GM18508 (cell line): ENCODE data around the gene CYP2U1.

ENCODE experiments used
- ATAC-seq: cut with Tn5 transposase; IDR thresholded peaks from one replicate; pipeline ENCODE4 v1.9.1; 2021; ENCODE audit warnings: moderate number of reproducible peaks; ENCODE audit not compliant: insufficient read depth, unreplicated experiment

CYP2U1 gene

GRCh38 chr4:107977966-107978705, 46.8 kb downstream of the CYP2U1 start:
- no peak for ATAC-seq

GRCh38 chr4:107978716-107979451, 47.5 kb downstream of the CYP2U1 start:
- ATAC-seq, result no peak

DNA sequence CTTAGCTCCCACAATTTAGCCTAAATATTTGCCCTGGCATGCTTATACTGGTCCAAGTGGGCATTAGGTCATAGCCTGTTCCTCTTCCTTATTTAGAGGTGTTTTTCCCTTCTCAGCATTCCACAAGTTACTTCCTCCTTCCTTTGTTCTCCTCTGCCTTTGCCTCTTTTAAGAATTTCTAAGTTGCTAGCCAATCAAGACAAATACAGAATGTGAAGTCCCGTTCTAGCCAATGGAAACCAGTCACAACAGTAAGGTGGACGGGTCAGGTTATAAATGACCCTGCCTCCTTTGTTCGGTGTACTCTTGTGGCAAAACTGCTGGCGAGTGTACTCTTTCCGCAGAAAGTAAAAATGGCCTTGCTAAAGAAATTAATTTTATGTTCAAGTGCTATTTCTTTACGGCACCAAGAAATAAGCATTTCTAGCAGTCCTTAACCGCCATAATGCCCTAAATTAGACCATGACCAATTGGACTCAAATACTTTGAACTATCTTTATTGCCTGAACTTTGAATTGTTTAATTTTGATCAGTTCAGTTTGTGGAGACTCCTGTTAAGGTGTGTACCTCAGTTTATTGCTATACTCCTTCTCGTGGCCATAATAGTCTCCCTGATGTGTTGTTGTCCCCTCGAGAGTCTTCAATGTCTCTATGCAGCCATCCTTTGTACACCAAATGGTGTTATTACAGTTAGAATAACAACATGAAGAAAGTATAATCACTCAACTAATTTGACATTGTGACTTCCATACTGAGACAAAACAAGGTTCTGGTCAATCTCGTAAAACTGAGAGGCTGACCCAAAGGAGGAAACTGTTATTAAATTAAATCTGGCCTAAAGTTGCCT, 56.8 kb downstream of the CYP2U1 start:
- no peak for ATAC-seq

DNA sequence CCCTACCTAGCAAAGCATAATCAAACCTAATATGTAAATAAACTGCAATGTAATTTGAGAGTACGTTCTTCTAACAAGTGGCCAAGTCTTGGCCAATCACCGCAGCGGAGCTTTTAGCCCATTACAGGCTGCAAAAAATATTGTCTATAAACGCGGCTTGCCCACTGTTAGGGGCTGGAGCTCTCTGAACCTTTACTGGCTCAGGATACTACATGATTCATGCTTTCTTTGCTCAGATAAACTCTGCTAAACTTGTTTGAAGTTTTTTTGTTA, 57.4 kb downstream of the CYP2U1 start:
- ATAC-seq, result no peak

GRCh38 chr4:107989162-107989536, 57.8 kb downstream of the CYP2U1 start:
- no peak for ATAC-seq

DNA sequence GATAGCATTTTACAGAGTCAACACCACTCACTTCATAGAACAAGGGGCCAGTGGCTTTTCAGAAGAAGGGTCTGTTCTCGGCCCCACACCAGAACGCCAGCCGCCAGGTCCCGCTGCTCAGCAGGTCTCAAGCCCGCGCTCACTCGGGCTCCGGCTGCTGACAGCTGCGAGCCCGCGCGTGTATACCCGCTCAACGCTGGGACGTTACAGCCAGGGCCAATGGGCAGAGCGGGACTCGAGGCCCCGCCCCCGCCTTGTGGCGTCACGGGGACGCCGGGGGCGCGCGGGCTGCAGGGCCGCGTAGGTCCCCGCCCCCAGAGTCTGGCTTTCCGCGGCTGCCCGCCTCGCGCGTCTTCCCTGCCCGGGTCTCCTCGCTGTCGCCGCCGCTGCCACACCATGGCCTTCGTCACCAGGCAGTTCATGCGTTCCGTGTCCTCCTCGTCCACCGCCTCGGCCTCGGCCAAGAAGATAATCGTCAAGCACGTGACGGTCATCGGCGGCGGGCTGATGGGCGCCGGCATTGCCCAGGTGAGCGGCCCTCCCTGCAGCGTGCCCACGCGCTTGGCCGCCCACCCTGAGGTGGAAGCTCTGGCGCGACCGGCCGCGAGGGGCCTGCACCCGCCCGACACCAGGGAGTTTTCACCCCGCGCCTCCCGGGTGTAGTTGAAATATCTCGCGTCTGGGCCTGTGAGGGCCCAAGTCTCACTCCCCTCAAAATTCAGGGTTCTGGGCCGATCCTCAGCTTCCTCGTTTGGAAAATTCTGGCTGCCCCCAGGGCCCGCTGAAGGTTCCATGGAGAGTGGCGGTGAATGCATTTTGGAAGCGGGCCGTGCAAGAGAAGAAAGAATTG, 58.4 kb downstream of the CYP2U1 start, which contains the start of gene HADH:
TSS of gene HADH (plus strand) at position 353 of the 850 bp plus-strand sequence. CDS start at position 397, 44 bp downstream.
- peak; percentile 87 for ATAC-seq

GRCh38 chr4:107991945-107992630, 60.7 kb downstream of the CYP2U1 start:
- no peak for ATAC-seq

DNA sequence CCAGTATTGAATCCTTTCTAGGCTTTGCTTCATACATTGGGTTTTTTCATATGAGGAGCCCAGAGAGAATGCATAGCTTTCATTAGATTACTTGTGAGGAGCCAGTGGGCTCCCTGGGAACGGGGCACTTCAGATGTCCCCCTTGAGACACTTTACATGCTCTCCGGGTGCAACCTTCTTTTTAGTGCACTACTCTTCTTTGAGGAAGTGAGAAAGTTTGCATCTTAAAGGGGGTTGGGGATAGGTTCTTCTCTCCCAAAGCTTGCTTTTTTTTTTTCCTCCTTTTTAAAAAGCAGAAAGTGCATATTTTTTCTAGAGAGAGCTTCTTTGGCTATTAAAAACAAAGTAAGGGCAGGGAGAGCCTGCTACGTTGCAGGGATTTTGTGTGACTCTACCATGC, 62.6 kb downstream of the CYP2U1 start:
- ATAC-seq, result peak; percentile 33

GRCh38 chr4:107994894-107995293, 63.5 kb downstream of the CYP2U1 start:
- no peak for ATAC-seq

GRCh38 chr4:107996949-107997788, 65.8 kb downstream of the CYP2U1 start:
- ATAC-seq, result no peak

GRCh38 chr4:107997794-107998193, 66.4 kb downstream of the CYP2U1 start:
- ATAC-seq, result no peak

DNA sequence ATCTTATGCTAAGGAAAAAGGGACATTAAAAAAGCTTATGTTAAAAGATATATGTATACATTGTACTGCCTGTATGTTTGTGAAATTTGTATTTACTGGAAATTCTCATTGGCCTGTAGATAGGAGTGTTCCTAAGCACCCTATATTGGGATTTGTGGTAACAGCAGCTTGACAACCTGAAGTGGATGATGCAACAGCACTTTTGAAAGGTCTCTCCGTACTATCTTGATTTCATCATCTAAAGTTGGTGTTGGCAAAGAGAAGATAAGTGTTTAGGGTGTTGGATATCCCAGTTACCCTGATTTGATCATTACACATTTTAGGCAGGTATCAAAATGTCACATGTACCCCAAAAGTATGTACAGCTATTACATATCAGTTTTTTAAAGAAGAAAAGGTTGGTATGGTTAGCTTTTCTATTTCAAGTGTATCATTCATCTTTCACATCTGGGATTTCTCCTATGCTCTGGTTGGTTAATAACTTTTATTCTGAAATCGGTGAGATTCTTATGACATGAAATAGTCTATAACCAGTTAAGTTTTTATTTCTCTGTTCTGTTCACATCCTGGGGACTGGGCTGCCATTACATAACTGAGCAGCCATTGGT, 68.7 kb downstream of the CYP2U1 start:
- ATAC-seq, result no peak

GRCh38 chr4:108001540-108002135, 70.3 kb downstream of the CYP2U1 start:
- ATAC-seq, result no peak
